Suprapubic skin (tissue), 4 donors: ENCODE measurements around the gene ZNF726.

Experiments used
- CTCF ChIP-seq, 2 donors: fragments of 200-600 bp in 1 of 2; fragments of 450-650 bp in 1 of 2; sonication (generic) in 1 of 2; IDR thresholded peaks; one replicate each; pipeline ENCODE4 v1.5.1; 2016 to 2019; ENCODE audit warnings: antibody characterized with exemption in 2 of 2, mild to moderate bottlenecking in 1 of 2, moderate library complexity in 1 of 2
- EP300 ChIP-seq: sonication (generic); formaldehyde crosslinking; IDR thresholded peaks from one replicate; pipeline ENCODE4 v1.6.1; 2017; ENCODE audit warnings: antibody characterized with exemption
- POLR2A ChIP-seq, 2 donors: fragments of 450-650 bp; IDR thresholded peaks; one replicate each; pipeline ENCODE4 v1.6.1; 2017; ENCODE audit warnings: antibody characterized with exemption in 2 of 2, mild to moderate bottlenecking in 2 of 2, moderate library complexity in 2 of 2
- POLR2AphosphoS5 ChIP-seq, 3 donors: sonication (generic); formaldehyde crosslinking; IDR thresholded peaks; one replicate each; pipeline ENCODE4 v1.6.1; 2017; ENCODE audit warnings: antibody characterized with exemption in 3 of 3

GRCh38 chr19:23901360-23901759 is 13.3 kb upstream of the ZNF726 start:
- TF ChIP-seq EP300 (no peak), CTCF (IDR thresholded peaks at IDR 0.05) (no peak), POLR2AphosphoS5 (IDR thresholded peaks at IDR 0.05) (no peak), POLR2A (IDR thresholded peaks at IDR 0.05) (no peak)
